ENCODE measurements around the gene LAMTOR2.

LAMTOR2 gene

GRCh38 chr1:156099282-156099681 lies 44.7 kb downstream of the LAMTOR2 start:
- H4K20me1 ChIP-seq (ENCODE audit: low read depth, low read length), result no peaks in the 10 kb centered on the region
- no peaks in the 10 kb centered on the region for H3K9me2 ChIP-seq (replicated peaks; ENCODE audit: insufficient read depth, low read length)
- H3F3A ChIP-seq (ENCODE audit: insufficient read depth), result no peaks in the 10 kb centered on the region
- H2AFZ ChIP-seq (ENCODE audit: low read depth, low read length, severe bottlenecking), result no peak overlapping the region
- no peak overlapping the region for H3K9ac ChIP-seq (ENCODE audit: low read length)
- no peak overlapping the region for H3K4me2 ChIP-seq (ENCODE audit: low read depth, low read length, poor library complexity, severe bottlenecking)
- H3K27me3 ChIP-seq (ENCODE audit: low read length), result no peaks in the 10 kb centered on the region
- H3K9me3 ChIP-seq (ENCODE audit: insufficient read depth, low read length), result no peaks in the 10 kb centered on the region
- H3K79me2 ChIP-seq (ENCODE audit: insufficient read depth, low read length), result no peaks in the 10 kb centered on the region
- TF ChIP-seq EZH2phosphoT487 (conservative IDR thresholded peaks at IDR 0.05; ENCODE audit: low read length), result no peak
- no peak for TF ChIP-seq CTCF (IDR thresholded peaks at IDR 0.05; ENCODE audit: insufficient read depth, low read length, poor library complexity, severe bottlenecking)
- no peaks in the 10 kb centered on the region for H3K36me3 ChIP-seq (ENCODE audit: low read length)
- H3K27ac ChIP-seq (ENCODE audit: low read depth, low read length), result no peak overlapping the region
- no peak overlapping the region for H3K4me3 ChIP-seq (ENCODE audit: insufficient read depth, low read length, poor library complexity, severe bottlenecking)

- Histone ChIP-seq H4K20me1 (ENCODE audit: low read depth, low read length) (no peaks in the 10 kb centered on the region), H2AFZ (ENCODE audit: low read depth, low read length, severe bottlenecking) (no peak overlapping the region), H3K27me3 (ENCODE audit: low read length) (no peaks in the 10 kb centered on the region), H3K9ac (ENCODE audit: low read length) (no peak overlapping the region), H3K9me3 (ENCODE audit: insufficient read depth, low read length) (no peaks in the 10 kb centered on the region), H3K79me2 (ENCODE audit: insufficient read depth, low read length) (no peaks in the 10 kb centered on the region), H3K4me2 (ENCODE audit: low read depth, low read length, poor library complexity, severe bottlenecking) (no peak overlapping the region), H3F3A (ENCODE audit: insufficient read depth) (no peaks in the 10 kb centered on the region), H3K4me3 (ENCODE audit: insufficient read depth, low read length, poor library complexity, severe bottlenecking) (no peak overlapping the region), H3K27ac (ENCODE audit: low read depth, low read length) (no peak overlapping the region), H3K9me2 (replicated peaks; ENCODE audit: insufficient read depth, low read length) (no peaks in the 10 kb centered on the region), H3K36me3 (ENCODE audit: low read length) (no peaks in the 10 kb centered on the region)
- no peak for TF ChIP-seq EZH2phosphoT487 (conservative IDR thresholded peaks at IDR 0.05; ENCODE audit: low read length)
- no peak for TF ChIP-seq CTCF (IDR thresholded peaks at IDR 0.05; ENCODE audit: insufficient read depth, low read length, poor library complexity, severe bottlenecking)
These were observed 45.8 kb downstream of the LAMTOR2 start for GRCh38 chr1:156100205-156100995.

- Histone ChIP-seq H3K9ac (ENCODE audit: low read length) (no peak overlapping the region), H3K4me3 (ENCODE audit: insufficient read depth, low read length, poor library complexity, severe bottlenecking) (no peak overlapping the region), H3K27ac (ENCODE audit: low read depth, low read length) (no peak overlapping the region), H3K9me3 (ENCODE audit: insufficient read depth, low read length) (no peaks in the 10 kb centered on the region), H3K36me3 (ENCODE audit: low read length) (no peaks in the 10 kb centered on the region), H3K9me2 (replicated peaks; ENCODE audit: insufficient read depth, low read length) (no peaks in the 10 kb centered on the region), H3F3A (ENCODE audit: insufficient read depth) (peaks cover 7% of the 10 kb centered on the region; the same call in 1 of the 2 replicates), H3K4me2 (ENCODE audit: low read depth, low read length, poor library complexity, severe bottlenecking) (no peak overlapping the region), H4K20me1 (ENCODE audit: low read depth, low read length) (no peaks in the 10 kb centered on the region), H2AFZ (ENCODE audit: low read depth, low read length, severe bottlenecking) (no peak overlapping the region), H3K27me3 (ENCODE audit: low read length) (no peaks in the 10 kb centered on the region), H3K79me2 (ENCODE audit: insufficient read depth, low read length) (no peaks in the 10 kb centered on the region)
- TF ChIP-seq CTCF (IDR thresholded peaks at IDR 0.05; ENCODE audit: insufficient read depth, low read length, poor library complexity, severe bottlenecking), result no peak
- TF ChIP-seq EZH2phosphoT487 (conservative IDR thresholded peaks at IDR 0.05; ENCODE audit: low read length), result no peak
These were observed 47.3 kb downstream of the LAMTOR2 start for GRCh38 chr1:156101880-156102279.

Measured in SU-DHL-6 (cell line).